HEK293 (cell line): ENCODE measurements around the gene GLRX5.

Experiments used
- GLI4 ChIP-seq: fragments of 450-650 bp; formaldehyde crosslinking; IDR thresholded peaks from 2 replicates; pipeline ENCODE4 v1.5.1; 2016; ENCODE audit warnings: missing biosample characterization, missing genetic modification characterization
- GLIS2 ChIP-seq: fragments of 450-650 bp; formaldehyde crosslinking; IDR thresholded peaks from 2 replicates; pipeline ENCODE4 v1.5.1; 2016; ENCODE audit warnings: missing biosample characterization, missing genetic modification characterization
- HIC1 ChIP-seq: fragments of 450-650 bp; formaldehyde crosslinking; IDR thresholded peaks from 2 replicates; pipeline ENCODE4 v1.5.1; 2016; ENCODE audit warnings: missing biosample characterization, missing genetic modification characterization
- YY1 ChIP-seq: fragments of 450-650 bp; formaldehyde crosslinking; IDR thresholded peaks from 2 replicates; pipeline ENCODE4 v1.5.1; 2018; ENCODE audit warnings: missing biosample characterization, missing genetic modification characterization
- ZBTB20 ChIP-seq: fragments of 450-650 bp; formaldehyde crosslinking; IDR thresholded peaks from 2 replicates; pipeline ENCODE4 v1.5.1; 2016; ENCODE audit warnings: missing biosample characterization, missing genetic modification characterization
- ZBTB7A ChIP-seq: fragments of 450-650 bp; formaldehyde crosslinking; IDR thresholded peaks from 2 replicates; pipeline ENCODE4 v1.5.1; 2016; ENCODE audit warnings: low read depth, missing biosample characterization, missing genetic modification characterization
- ZNF362 ChIP-seq: fragments of 450-650 bp; formaldehyde crosslinking; IDR thresholded peaks from 2 replicates; pipeline ENCODE4 v1.5.1; 2016; ENCODE audit warnings: missing biosample characterization, missing genetic modification characterization
- ZNF366 ChIP-seq: fragments of 450-650 bp; formaldehyde crosslinking; conservative IDR thresholded peaks from 2 replicates; pipeline ENCODE4 v1.5.1; 2016; ENCODE audit warnings: missing biosample characterization, missing genetic modification characterization
- ZNF510 ChIP-seq: fragments of 450-650 bp; formaldehyde crosslinking; IDR thresholded peaks from 2 replicates; pipeline ENCODE4 v1.5.1; 2018; ENCODE audit warnings: mild to moderate bottlenecking, missing genetic modification characterization, missing biosample characterization; ENCODE audit not compliant: insufficient replicate concordance
- ZNF776 ChIP-seq: fragments of 450-650 bp; formaldehyde crosslinking; IDR thresholded peaks from 2 replicates; pipeline ENCODE4 v1.5.0; 2017; ENCODE audit warnings: missing biosample characterization, missing genetic modification characterization, borderline replicate concordance
- TF ChIP-seq, protein P1 (sequence below): fragments of 450-650 bp; formaldehyde crosslinking; IDR thresholded peaks from 2 replicates; pipeline ENCODE4 v1.5.1; 2016; ENCODE audit warnings: missing biosample characterization, missing genetic modification characterization
- TF ChIP-seq, protein P2 (sequence below): fragments of 450-650 bp; formaldehyde crosslinking; IDR thresholded peaks from 2 replicates; pipeline ENCODE4 v1.5.1; 2016; ENCODE audit warnings: missing biosample characterization, missing genetic modification characterization
- TF ChIP-seq, protein P3 (sequence below): sonication (generic); formaldehyde crosslinking; IDR thresholded peaks from 2 replicates; pipeline ENCODE4 v1.8.1; 2022; ENCODE audit warnings: mild to moderate bottlenecking, moderate library complexity, missing genetic modification reagents
- TF ChIP-seq, protein P4 (sequence below): fragments of 450-650 bp; formaldehyde crosslinking; IDR thresholded peaks from 2 replicates; pipeline ENCODE4 v1.5.1; 2016; ENCODE audit warnings: missing biosample characterization, missing genetic modification characterization

DNA sequence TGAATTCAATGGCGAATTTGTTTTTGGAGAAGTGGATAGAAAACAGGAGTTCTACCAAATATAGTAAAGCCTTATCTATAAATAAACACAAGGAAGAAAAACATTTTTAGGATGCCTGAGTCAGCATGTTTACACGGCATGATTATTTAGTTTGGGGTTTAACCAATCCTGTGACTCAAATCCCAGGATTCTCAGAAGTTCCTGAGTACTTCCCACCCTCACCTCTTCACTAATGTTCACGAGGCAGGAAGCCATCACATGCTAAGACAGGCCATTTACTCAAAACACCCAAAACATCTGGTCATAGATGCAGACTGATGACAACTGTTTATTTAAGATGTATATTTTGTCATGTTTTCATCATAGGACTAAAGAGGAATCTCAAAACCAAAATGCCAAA is 3.4 kb upstream of the GLRX5 start:
- TF ChIP-seq, protein P1, sequence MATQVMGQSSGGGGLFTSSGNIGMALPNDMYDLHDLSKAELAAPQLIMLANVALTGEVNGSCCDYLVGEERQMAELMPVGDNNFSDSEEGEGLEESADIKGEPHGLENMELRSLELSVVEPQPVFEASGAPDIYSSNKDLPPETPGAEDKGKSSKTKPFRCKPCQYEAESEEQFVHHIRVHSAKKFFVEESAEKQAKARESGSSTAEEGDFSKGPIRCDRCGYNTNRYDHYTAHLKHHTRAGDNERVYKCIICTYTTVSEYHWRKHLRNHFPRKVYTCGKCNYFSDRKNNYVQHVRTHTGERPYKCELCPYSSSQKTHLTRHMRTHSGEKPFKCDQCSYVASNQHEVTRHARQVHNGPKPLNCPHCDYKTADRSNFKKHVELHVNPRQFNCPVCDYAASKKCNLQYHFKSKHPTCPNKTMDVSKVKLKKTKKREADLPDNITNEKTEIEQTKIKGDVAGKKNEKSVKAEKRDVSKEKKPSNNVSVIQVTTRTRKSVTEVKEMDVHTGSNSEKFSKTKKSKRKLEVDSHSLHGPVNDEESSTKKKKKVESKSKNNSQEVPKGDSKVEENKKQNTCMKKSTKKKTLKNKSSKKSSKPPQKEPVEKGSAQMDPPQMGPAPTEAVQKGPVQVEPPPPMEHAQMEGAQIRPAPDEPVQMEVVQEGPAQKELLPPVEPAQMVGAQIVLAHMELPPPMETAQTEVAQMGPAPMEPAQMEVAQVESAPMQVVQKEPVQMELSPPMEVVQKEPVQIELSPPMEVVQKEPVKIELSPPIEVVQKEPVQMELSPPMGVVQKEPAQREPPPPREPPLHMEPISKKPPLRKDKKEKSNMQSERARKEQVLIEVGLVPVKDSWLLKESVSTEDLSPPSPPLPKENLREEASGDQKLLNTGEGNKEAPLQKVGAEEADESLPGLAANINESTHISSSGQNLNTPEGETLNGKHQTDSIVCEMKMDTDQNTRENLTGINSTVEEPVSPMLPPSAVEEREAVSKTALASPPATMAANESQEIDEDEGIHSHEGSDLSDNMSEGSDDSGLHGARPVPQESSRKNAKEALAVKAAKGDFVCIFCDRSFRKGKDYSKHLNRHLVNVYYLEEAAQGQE = no peak
- TF ChIP-seq ZBTB20 (no peak), HIC1 (tag by site-specific recombination) (no peak), ZNF776 (tag by site-specific recombination) (no peak), YY1 (no peak), ZNF362 (no peak), GLI4 (tag by site-specific recombination) (no peak), ZNF510 (tag by site-specific recombination) (no peak), GLIS2 (tag by site-specific recombination) (no peak), ZNF366 (no peak), ZBTB7A (tag by site-specific recombination) (no peak)
- TF ChIP-seq, protein P2, sequence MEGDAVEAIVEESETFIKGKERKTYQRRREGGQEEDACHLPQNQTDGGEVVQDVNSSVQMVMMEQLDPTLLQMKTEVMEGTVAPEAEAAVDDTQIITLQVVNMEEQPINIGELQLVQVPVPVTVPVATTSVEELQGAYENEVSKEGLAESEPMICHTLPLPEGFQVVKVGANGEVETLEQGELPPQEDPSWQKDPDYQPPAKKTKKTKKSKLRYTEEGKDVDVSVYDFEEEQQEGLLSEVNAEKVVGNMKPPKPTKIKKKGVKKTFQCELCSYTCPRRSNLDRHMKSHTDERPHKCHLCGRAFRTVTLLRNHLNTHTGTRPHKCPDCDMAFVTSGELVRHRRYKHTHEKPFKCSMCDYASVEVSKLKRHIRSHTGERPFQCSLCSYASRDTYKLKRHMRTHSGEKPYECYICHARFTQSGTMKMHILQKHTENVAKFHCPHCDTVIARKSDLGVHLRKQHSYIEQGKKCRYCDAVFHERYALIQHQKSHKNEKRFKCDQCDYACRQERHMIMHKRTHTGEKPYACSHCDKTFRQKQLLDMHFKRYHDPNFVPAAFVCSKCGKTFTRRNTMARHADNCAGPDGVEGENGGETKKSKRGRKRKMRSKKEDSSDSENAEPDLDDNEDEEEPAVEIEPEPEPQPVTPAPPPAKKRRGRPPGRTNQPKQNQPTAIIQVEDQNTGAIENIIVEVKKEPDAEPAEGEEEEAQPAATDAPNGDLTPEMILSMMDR (tag by site-specific recombination) = no peak
- TF ChIP-seq, protein P3, sequence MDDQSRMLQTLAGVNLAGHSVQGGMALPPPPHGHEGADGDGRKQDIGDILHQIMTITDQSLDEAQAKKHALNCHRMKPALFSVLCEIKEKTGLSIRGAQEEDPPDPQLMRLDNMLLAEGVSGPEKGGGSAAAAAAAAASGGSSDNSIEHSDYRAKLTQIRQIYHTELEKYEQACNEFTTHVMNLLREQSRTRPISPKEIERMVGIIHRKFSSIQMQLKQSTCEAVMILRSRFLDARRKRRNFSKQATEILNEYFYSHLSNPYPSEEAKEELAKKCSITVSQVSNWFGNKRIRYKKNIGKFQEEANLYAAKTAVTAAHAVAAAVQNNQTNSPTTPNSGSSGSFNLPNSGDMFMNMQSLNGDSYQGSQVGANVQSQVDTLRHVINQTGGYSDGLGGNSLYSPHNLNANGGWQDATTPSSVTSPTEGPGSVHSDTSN (CRISPR knock-in tag) = no peak
- TF ChIP-seq, protein P4, sequence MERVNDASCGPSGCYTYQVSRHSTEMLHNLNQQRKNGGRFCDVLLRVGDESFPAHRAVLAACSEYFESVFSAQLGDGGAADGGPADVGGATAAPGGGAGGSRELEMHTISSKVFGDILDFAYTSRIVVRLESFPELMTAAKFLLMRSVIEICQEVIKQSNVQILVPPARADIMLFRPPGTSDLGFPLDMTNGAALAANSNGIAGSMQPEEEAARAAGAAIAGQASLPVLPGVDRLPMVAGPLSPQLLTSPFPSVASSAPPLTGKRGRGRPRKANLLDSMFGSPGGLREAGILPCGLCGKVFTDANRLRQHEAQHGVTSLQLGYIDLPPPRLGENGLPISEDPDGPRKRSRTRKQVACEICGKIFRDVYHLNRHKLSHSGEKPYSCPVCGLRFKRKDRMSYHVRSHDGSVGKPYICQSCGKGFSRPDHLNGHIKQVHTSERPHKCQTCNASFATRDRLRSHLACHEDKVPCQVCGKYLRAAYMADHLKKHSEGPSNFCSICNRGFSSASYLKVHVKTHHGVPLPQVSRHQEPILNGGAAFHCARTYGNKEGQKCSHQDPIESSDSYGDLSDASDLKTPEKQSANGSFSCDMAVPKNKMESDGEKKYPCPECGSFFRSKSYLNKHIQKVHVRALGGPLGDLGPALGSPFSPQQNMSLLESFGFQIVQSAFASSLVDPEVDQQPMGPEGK (tag by site-specific recombination) = no peak
